Smooth muscle cell (in vitro differentiated cells): ENCODE results near the gene ATP6V1A. TPM values are rescaled to one million over a fixed set of nuclear protein-coding genes. Genes with fewer than 3 reads are reported as not detected.

Experiments used
- DNase-seq: peaks from one replicate; lab custom pipeline; 2025; ENCODE audit not compliant: unreplicated experiment; lab: John Stamatoyannopoulos, UW
- H2AFZ ChIP-seq: fragments of 200-600 bp; sonication (generic); 2 replicates; pipeline ENCODE4 v1.6.0; 2016; ENCODE audit warnings: antibody characterized with exemption, low read depth, mild to moderate bottlenecking
- H3F3A ChIP-seq: fragments of 200-600 bp; sonication (generic); 2 replicates; pipeline ENCODE4 v1.6.0; 2017; ENCODE audit warnings: antibody characterized with exemption, low read depth
- H3K27ac ChIP-seq: fragments of 200-600 bp; sonication (generic); 2 replicates; pipeline ENCODE4 v1.5.1; 2016; ENCODE audit warnings: low read depth, mild to moderate bottlenecking
- H3K27me3 ChIP-seq: fragments of 200-600 bp; sonication (generic); 2 replicates; pipeline ENCODE4 v1.6.1; 2016; ENCODE audit warnings: low read depth, mild to moderate bottlenecking
- H3K36me3 ChIP-seq: fragments of 200-600 bp; sonication (generic); 2 replicates; pipeline ENCODE4 v1.5.1; 2016; ENCODE audit warnings: low read depth
- H3K4me1 ChIP-seq: fragments of 200-600 bp; sonication (generic); 2 replicates; pipeline ENCODE4 v1.5.1; 2016; ENCODE audit warnings: low read depth
- H3K4me2 ChIP-seq: fragments of 200-600 bp; sonication (generic); 2 replicates; pipeline ENCODE4 v1.6.0; 2016; ENCODE audit warnings: mild to moderate bottlenecking
- H3K4me3 ChIP-seq: fragments of 200-600 bp; sonication (generic); 2 replicates; pipeline ENCODE4 v1.5.1; 2016; ENCODE audit warnings: mild to moderate bottlenecking
- H3K79me2 ChIP-seq: fragments of 200-600 bp; sonication (generic); 2 replicates; pipeline ENCODE4 v1.6.0; 2016; ENCODE audit warnings: low read depth, mild to moderate bottlenecking
- H3K9ac ChIP-seq: fragments of 200-600 bp; sonication (generic); 2 replicates; pipeline ENCODE4 v1.6.0; 2016; ENCODE audit warnings: low read depth
- H3K9me3 ChIP-seq: fragments of 200-600 bp; sonication (generic); replicated peaks from 2 replicates; pipeline ENCODE4 v1.5.1; 2016; ENCODE audit warnings: low read depth
- H4K20me1 ChIP-seq: fragments of 200-600 bp; sonication (generic); 2 replicates; pipeline ENCODE4 v1.6.0; 2016; ENCODE audit warnings: low read depth
- CTCF ChIP-seq: fragments of 200-600 bp; sonication (generic); IDR thresholded peaks from 2 replicates; pipeline ENCODE4 v1.5.1; 2017; ENCODE audit warnings: borderline replicate concordance, mild to moderate bottlenecking, antibody characterized with exemption; ENCODE audit not compliant: insufficient read depth, poor library complexity, severe bottlenecking
- WGBS: methylation state at CpG from one replicate; pipeline ENCODE4 v1.1.7; 2016; ENCODE audit warnings: low lambda C conversion rate; 5-methylcytosine and 5-hydroxymethylcytosine counted together
- polyA plus RNA-seq: library from polyadenylated mRNA; unstranded; fragments of >200 nt; fragmentation: Nextera tagmentation; extraction: Ambion mirVana; gene quantifications from 2 replicates; pipeline ENCODE4 v1.2.1, GENCODE V29; 2016
- total RNA-seq: library from RNA; depleted of rRNA; stranded (reverse); fragments of >200 nt; gene quantifications from 2 replicates; pipeline ENCODE4 v1.2.3, GENCODE V29; 2014

Gene ATP6V1A
- total and polyA plus RNA-seq, 2 experiments from 2014 or later: 38.7 to 41.7 TPM

- H3K27ac ChIP-seq: no peak overlapping the region
- H2AFZ ChIP-seq: no peak overlapping the region
- TF ChIP-seq CTCF: no peak
- no peaks in the 10 kb centered on the region for H3K79me2 ChIP-seq
- H3K9ac ChIP-seq: no peak overlapping the region
- H4K20me1 ChIP-seq: peaks cover 5% of the 10 kb centered on the region
- 95% methylated on average over 3 of the region's 3 CpGs for WGBS
- H3K36me3 ChIP-seq: peaks cover 14% of the 10 kb centered on the region
- H3K9me3 ChIP-seq: no peaks in the 10 kb centered on the region
- H3K4me1 ChIP-seq: no peaks in the 10 kb centered on the region
- no peak overlapping the region for H3K4me3 ChIP-seq
- no peaks in the 10 kb centered on the region for H3K27me3 ChIP-seq
- DNase-seq: no peak
- H3K4me2 ChIP-seq: no peak overlapping the region
- H3F3A ChIP-seq: peaks cover 3% of the 10 kb centered on the region
Observed at GRCh38 chr3:113717308-113717707, 29.5 kb upstream of the ATP6V1A start.

GRCh38 chr3:113717818-113718217 lies 29.0 kb upstream of the ATP6V1A start:
- no peak overlapping the region for H3K27ac ChIP-seq
- H3K9me3 ChIP-seq: no peaks in the 10 kb centered on the region
- WGBS: 96% methylated on average over 3 of the region's 3 CpGs
- no peak for DNase-seq
- peaks cover 14% of the 10 kb centered on the region for H3K36me3 ChIP-seq
- H3K9ac ChIP-seq: no peak overlapping the region
- H3K4me2 ChIP-seq: no peak overlapping the region
- no peak overlapping the region for H2AFZ ChIP-seq
- no peaks in the 10 kb centered on the region for H3K27me3 ChIP-seq
- H3F3A ChIP-seq: peaks cover 3% of the 10 kb centered on the region
- H3K79me2 ChIP-seq: peaks cover 2% of the 10 kb centered on the region
- no peaks in the 10 kb centered on the region for H3K4me1 ChIP-seq
- no peak overlapping the region for H3K4me3 ChIP-seq
- no peak for TF ChIP-seq CTCF
- H4K20me1 ChIP-seq: peaks cover 10% of the 10 kb centered on the region

GRCh38 chr3:113719294-113719693 lies 27.5 kb upstream of the ATP6V1A start:
- peaks cover 14% of the 10 kb centered on the region for H3K36me3 ChIP-seq

More at GRCh38 chr3:113719294-113719693, 27.5 kb upstream of the ATP6V1A start:
- Histone ChIP-seq H3K9me3 (no peaks in the 10 kb centered on the region), H3K79me2 (peaks cover 9% of the 10 kb centered on the region), H3K4me3 (no peak overlapping the region), H4K20me1 (peaks cover 25% of the 10 kb centered on the region), H3K4me2 (no peak overlapping the region), H3K9ac (no peak overlapping the region), H3K27me3 (no peaks in the 10 kb centered on the region), H3F3A (peaks cover 3% of the 10 kb centered on the region), H3K27ac (no peak overlapping the region), H2AFZ (no peak overlapping the region), H3K4me1 (no peaks in the 10 kb centered on the region)
- 95% methylated on average over 1 of the region's 1 CpG for WGBS
- DNase-seq: no peak
- TF ChIP-seq CTCF: no peak
